ENCODE measurements around the gene TSC1.

Gene TSC1

DNA sequence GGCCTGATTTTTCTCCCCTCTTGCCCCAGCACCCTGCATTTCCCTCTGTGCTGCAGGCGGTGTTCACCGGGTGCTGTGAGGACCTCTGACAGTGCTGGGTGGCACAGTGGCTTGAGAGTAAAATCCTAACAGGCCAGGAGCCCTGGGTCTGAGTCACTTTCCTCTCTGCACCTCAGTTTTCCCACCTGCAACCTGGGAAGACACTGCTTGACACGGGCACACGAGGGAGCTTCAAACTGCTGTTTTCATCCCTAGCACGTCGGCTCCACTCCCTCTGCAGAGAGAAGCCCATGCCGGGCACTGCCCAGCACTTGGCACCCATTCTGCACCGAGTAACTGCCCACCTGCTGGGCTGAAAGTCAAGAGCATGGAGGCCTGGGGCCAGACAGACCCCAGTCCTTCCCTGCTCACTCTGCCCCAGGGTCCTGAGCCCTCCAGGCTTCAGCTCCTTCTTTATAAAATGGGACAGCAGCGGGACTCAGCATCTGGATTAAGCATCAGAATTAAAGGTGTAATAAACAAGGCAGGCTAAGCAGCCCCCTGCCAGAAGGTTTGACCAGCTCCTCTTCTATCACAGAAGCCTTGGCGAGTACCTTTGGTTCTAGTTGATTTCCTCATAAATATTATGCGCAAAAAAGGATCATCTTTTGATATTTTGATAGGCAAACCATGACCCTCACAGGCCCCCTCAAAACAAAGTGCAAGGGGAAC is 39.2 kb upstream of the TSC1 start:
- no peak for DNase-seq (ENCODE audit: low read depth)
- no peak overlapping the region for H3K4me3 ChIP-seq (ENCODE audit: low read length)
- TF ChIP-seq, protein P1, sequence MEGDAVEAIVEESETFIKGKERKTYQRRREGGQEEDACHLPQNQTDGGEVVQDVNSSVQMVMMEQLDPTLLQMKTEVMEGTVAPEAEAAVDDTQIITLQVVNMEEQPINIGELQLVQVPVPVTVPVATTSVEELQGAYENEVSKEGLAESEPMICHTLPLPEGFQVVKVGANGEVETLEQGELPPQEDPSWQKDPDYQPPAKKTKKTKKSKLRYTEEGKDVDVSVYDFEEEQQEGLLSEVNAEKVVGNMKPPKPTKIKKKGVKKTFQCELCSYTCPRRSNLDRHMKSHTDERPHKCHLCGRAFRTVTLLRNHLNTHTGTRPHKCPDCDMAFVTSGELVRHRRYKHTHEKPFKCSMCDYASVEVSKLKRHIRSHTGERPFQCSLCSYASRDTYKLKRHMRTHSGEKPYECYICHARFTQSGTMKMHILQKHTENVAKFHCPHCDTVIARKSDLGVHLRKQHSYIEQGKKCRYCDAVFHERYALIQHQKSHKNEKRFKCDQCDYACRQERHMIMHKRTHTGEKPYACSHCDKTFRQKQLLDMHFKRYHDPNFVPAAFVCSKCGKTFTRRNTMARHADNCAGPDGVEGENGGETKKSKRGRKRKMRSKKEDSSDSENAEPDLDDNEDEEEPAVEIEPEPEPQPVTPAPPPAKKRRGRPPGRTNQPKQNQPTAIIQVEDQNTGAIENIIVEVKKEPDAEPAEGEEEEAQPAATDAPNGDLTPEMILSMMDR (conservative IDR thresholded peaks at IDR 0.05; ENCODE audit: low read depth, low read length) = no peak

DNA sequence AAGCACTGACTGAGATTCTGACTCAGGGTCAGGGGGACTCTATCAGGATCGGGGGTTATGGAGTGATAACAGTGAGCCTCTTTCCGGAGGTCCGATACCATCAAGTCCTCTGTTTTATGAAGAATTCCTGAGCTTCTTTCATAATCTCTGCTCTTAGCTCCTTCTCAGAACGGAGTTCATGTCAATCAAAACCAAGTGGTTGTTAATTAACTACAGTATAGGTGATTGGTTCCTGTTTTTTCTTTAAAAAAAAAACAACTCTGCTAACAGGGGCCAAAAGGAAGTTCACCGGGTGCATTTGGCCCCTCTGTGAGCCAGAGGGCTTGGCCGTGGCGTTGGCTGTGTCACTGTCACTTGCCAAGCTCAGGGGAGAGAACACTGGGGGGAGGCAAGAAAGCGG is 38.0 kb upstream of the TSC1 start:
- DNase-seq (ENCODE audit: low read depth) = no peak
- no peak overlapping the region for H3K4me3 ChIP-seq (ENCODE audit: low read length)
- TF ChIP-seq, protein P1 (conservative IDR thresholded peaks at IDR 0.05; ENCODE audit: low read depth, low read length) = no peak

DNA sequence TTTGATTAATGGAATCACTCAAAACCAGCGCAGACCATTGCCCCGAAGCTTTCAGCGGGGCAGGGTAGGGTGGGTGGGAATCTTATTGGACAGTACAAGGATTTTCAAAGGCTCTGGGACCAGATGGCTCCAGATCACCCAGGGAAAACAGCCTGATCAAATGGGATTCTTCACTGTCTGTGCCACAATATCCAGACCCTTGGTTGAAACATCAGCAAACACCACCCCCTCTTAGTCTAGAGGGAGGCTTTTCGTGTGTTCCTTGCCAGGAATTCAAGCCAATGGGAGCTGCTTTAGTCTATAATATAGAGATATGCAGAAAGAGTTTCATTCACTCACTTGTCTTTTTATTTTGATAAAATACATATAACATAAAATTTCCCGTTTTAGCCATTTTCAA is 35.7 kb upstream of the TSC1 start:
- no peak overlapping the region for H3K4me3 ChIP-seq (ENCODE audit: low read length)
- no peak for DNase-seq (ENCODE audit: low read depth)
- TF ChIP-seq, protein P1 (conservative IDR thresholded peaks at IDR 0.05; ENCODE audit: low read depth, low read length) = no peak

DNA sequence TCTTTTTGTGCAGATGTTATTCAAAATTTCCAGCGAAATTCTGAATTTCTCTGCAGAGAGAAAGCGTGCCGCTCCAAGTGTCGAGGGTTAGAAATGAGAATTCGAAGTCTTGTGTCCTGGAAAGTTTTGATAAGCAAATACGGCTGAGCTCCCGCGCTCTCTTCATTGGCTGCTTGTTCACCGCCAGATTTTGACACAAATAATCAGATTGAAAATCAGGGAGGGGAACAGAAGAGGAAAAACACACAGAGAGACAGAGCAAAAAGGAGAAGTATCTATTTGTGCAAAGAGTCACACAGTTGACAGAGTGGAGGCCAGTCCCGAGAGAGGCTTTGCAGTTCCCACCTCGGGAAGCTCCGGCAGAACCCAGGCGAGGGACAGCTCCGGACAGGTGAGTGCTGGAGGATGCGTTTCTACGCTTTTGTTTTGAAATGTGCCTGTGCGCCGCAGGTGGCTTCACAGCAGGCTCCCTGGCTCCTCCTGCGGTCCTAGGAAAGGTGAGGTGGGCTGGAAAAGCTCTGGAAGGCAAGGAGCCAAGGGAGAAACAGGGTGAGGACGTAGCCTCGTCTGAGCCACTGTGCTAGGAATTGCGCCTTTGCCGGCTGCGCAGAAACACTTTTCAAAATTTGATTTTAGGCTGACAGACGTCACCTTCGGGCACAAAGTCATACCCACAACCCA is 34.2 kb upstream of the TSC1 start, which contains the start of gene GFI1B:
GFI1B (plus strand) TSS at position 244 of the 681 bp plus-strand sequence. CDS start 7,985 bp downstream, outside the sequence.
- no peak within 1 kb of the TSS for H3K4me3 ChIP-seq (ENCODE audit: low read length)
- TF ChIP-seq, protein P1 (conservative IDR thresholded peaks at IDR 0.05; ENCODE audit: low read depth, low read length) = no peak

DNA sequence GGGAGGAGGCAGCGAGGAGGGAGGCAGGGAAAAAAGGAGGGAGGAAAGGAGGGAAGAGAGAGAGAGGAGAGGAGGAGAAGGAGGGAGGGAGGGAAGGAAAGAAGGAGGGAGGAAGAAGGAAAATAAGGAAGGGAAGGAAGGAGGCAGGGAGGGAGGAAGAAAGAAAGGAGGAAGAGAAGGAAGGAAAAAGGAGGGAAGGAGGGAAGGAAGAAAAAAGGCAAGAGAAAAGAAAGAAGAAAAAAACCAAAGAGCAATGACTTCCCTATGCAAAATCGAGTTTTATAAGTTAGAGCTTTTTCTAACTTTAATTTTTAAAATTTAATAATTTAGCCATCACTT is 33.7 kb upstream of the TSC1 start:
- DNase-seq (ENCODE audit: low read depth) = no peak
- no peak overlapping the region for H3K4me3 ChIP-seq (ENCODE audit: low read length)
- TF ChIP-seq, protein P1 (conservative IDR thresholded peaks at IDR 0.05; ENCODE audit: low read depth, low read length) = no peak

More for the DNA sequence above, 34.2 kb upstream of the TSC1 start, which contains the start of gene GFI1B:
- DNase-seq (ENCODE audit: low read depth) = no peak

DNA sequence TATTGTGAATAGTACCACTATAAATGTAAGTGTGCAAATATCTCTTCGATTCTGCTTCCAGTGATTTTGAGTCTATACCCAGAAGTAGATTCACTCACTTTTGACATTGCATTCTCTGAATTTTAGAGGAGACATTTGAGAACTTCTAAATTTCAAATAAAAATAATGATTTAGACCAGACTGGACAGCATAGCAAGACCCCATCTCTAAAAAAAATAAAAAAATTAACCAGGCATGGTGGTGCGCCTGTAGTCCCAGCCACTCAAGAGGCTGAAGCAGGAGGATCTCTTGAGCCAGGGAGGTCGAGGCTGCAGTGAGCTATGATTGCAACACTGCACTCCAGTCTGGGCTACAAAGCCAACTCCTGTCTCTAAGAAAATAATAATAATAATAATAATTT is 32.2 kb upstream of the TSC1 start:
- no peak overlapping the region for H3K4me3 ChIP-seq (ENCODE audit: low read length)
- no peak for DNase-seq (ENCODE audit: low read depth)
- TF ChIP-seq, protein P1 (conservative IDR thresholded peaks at IDR 0.05; ENCODE audit: low read depth, low read length) = no peak

DNA sequence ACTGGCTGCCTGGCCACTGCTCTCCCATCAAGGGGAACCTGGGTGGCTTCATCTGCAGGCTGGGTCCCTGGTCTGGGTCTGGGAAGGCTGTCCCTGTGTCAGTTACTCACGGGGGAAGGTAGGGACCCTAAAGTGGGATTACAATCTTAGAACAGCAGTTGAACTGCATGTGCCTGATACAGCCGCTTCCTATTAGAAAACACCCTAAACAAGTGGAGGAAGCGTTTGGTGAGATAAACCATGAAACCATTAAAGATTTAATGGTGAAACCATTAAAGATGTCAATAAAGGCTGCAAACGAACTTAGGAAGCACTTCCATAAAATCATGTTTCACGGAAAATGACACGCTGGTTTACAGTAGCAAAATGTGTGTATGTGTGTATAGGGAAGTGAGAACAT is 31.5 kb upstream of the TSC1 start:
- no peak overlapping the region for H3K4me3 ChIP-seq (ENCODE audit: low read length)
- DNase-seq (ENCODE audit: low read depth) = no peak
- TF ChIP-seq, protein P1 (conservative IDR thresholded peaks at IDR 0.05; ENCODE audit: low read depth, low read length) = no peak
